Astrocyte (in vitro differentiated cells and primary cell): ENCODE results near the gene PTTG1.

Source experiments
- CTCF ChIP-seq: IDR thresholded peaks from 2 replicates; pipeline ENCODE4 v1.5.1; 2011; ENCODE audit warnings: low read depth, mild to moderate bottlenecking, inconsistent platforms, low read length, moderate library complexity; ENCODE audit not compliant: insufficient read depth
- EZH2 ChIP-seq: IDR thresholded peaks from 2 replicates; pipeline ENCODE4 v1.6.1; 2012; ENCODE audit warnings: mild to moderate bottlenecking, low read length, inconsistent platforms; ENCODE audit not compliant: insufficient read depth

DNA sequence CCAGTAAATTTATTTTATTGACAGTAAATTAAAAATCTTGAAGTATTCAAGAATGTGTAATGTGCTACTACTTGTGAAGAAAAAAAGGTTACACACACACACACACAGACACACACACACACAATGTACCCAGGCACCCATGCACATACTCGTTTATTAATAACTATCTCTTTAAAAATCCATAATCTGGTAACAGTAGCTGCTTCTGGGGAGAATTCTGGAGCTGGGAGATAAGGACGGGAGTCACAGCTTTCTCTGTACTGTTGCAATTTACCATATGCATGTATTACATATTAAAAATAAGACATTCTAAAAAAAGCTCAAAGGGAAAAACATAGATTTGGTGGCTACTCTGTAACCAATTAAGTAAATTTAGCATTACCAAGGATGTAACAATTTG is 43.3 kb upstream of the PTTG1 start:
- TF ChIP-seq CTCF (no peak), EZH2 (no peak)
